ENCODE data around the gene USP12.
"Not testable (repeated sequence)": the region's sequence is repeated elsewhere in the genome, so short reads cannot be mapped to it uniquely, and the experiment has no call there.

The USP12 gene

GRCh38 chr13:27130223-27130978 lies 41.2 kb downstream of the USP12 start:
- H3K27me3 ChIP-seq (ENCODE audit: control insufficient read depth, insufficient read depth, low read length) = no peaks in the 10 kb centered on the region
- no peaks in the 10 kb centered on the region for H3K36me3 ChIP-seq (ENCODE audit: insufficient read depth, low read length)
- H3K9me3 ChIP-seq (replicated peaks; ENCODE audit: low read length) = peaks cover 4% of the 10 kb centered on the region
- H3K4me1 ChIP-seq (ENCODE audit: control insufficient read depth, insufficient read depth, low read length) = peaks cover 46% of the 10 kb centered on the region
- no peak overlapping the region for H3K9ac ChIP-seq (ENCODE audit: low read depth, low read length)
- H3K4me3 ChIP-seq (ENCODE audit: low read length) = peak overlapping the region; percentile 15
- H3K4me2 ChIP-seq (ENCODE audit: low read length) = peak overlapping the region; percentile 65

- Histone ChIP-seq H3K27me3 (ENCODE audit: control insufficient read depth, insufficient read depth, low read length) (no peaks in the 10 kb centered on the region), H3K36me3 (ENCODE audit: insufficient read depth, low read length) (no peaks in the 10 kb centered on the region), H3K9me3 (replicated peaks; ENCODE audit: low read length) (peaks cover 4% of the 10 kb centered on the region), H3K4me3 (ENCODE audit: low read length) (no peak overlapping the region), H3K4me1 (ENCODE audit: control insufficient read depth, insufficient read depth, low read length) (peaks cover 46% of the 10 kb centered on the region), H3K4me2 (ENCODE audit: low read length) (peak overlapping the region; percentile 51), H3K9ac (ENCODE audit: low read depth, low read length) (no peak overlapping the region)
These were observed 42.6 kb downstream of the USP12 start for GRCh38 chr13:27128825-27129627.

- peaks cover 46% of the 10 kb centered on the region for H3K4me1 ChIP-seq (ENCODE audit: control insufficient read depth, insufficient read depth, low read length)
- no peaks in the 10 kb centered on the region for H3K36me3 ChIP-seq (ENCODE audit: insufficient read depth, low read length)
- H3K4me3 ChIP-seq (ENCODE audit: low read length) = no peak overlapping the region
- H3K27me3 ChIP-seq (ENCODE audit: control insufficient read depth, insufficient read depth, low read length) = no peaks in the 10 kb centered on the region
- H3K9ac ChIP-seq (ENCODE audit: low read depth, low read length) = no peak overlapping the region
- H3K4me2 ChIP-seq (ENCODE audit: low read length) = no peak overlapping the region
- H3K9me3 ChIP-seq (replicated peaks; ENCODE audit: low read length) = peaks cover 4% of the 10 kb centered on the region
These were observed 44.8 kb downstream of the USP12 start for GRCh38 chr13:27126859-27127258.

- Histone ChIP-seq H3K9me3 (replicated peaks; ENCODE audit: low read length) (peaks cover 4% of the 10 kb centered on the region), H3K36me3 (ENCODE audit: insufficient read depth, low read length) (no peaks in the 10 kb centered on the region), H3K4me3 (ENCODE audit: low read length) (no peak overlapping the region), H3K9ac (ENCODE audit: low read depth, low read length) (no peak overlapping the region), H3K27me3 (ENCODE audit: control insufficient read depth, insufficient read depth, low read length) (no peaks in the 10 kb centered on the region), H3K4me1 (ENCODE audit: control insufficient read depth, insufficient read depth, low read length) (peaks cover 43% of the 10 kb centered on the region), H3K4me2 (ENCODE audit: low read length) (no peak overlapping the region)
These were observed 46.0 kb downstream of the USP12 start for GRCh38 chr13:27125357-27126282.

- peaks cover 45% of the 10 kb centered on the region for H3K4me1 ChIP-seq (ENCODE audit: control insufficient read depth, insufficient read depth, low read length)
- H3K9ac ChIP-seq (ENCODE audit: low read depth, low read length) = no peak overlapping the region
- H3K36me3 ChIP-seq (ENCODE audit: insufficient read depth, low read length) = no peaks in the 10 kb centered on the region
- H3K4me3 ChIP-seq (ENCODE audit: low read length) = no peak overlapping the region
- no peak overlapping the region for H3K4me2 ChIP-seq (ENCODE audit: low read length)
- no peaks in the 10 kb centered on the region for H3K27me3 ChIP-seq (ENCODE audit: control insufficient read depth, insufficient read depth, low read length)
- no peaks in the 10 kb centered on the region for H3K9me3 ChIP-seq (replicated peaks; ENCODE audit: low read length)
These were observed 47.0 kb downstream of the USP12 start for GRCh38 chr13:27124571-27124970.

- H3K4me3 ChIP-seq (ENCODE audit: low read length); H3K9ac ChIP-seq (ENCODE audit: low read depth, low read length); H3K4me2 ChIP-seq (ENCODE audit: low read length); H3K9me3 ChIP-seq (replicated peaks; ENCODE audit: low read length); H3K27me3 ChIP-seq (ENCODE audit: control insufficient read depth, insufficient read depth, low read length); H3K36me3 ChIP-seq (ENCODE audit: insufficient read depth, low read length): not testable (repeated sequence)
- H3K4me1 ChIP-seq (ENCODE audit: control insufficient read depth, insufficient read depth, low read length) = peaks cover 35% of the 10 kb centered on the region
These were observed 48.2 kb downstream of the USP12 start for GRCh38 chr13:27123445-27123844.

GRCh38 chr13:27122036-27122435 lies 49.6 kb downstream of the USP12 start:
- Histone ChIP-seq H3K9ac (ENCODE audit: low read depth, low read length) (no peak overlapping the region), H3K36me3 (ENCODE audit: insufficient read depth, low read length) (no peaks in the 10 kb centered on the region), H3K4me2 (ENCODE audit: low read length) (no peak overlapping the region), H3K9me3 (replicated peaks; ENCODE audit: low read length) (no peaks in the 10 kb centered on the region), H3K27me3 (ENCODE audit: control insufficient read depth, insufficient read depth, low read length) (no peaks in the 10 kb centered on the region), H3K4me3 (ENCODE audit: low read length) (no peak overlapping the region), H3K4me1 (ENCODE audit: control insufficient read depth, insufficient read depth, low read length) (peaks cover 29% of the 10 kb centered on the region)

GRCh38 chr13:27120811-27121210 lies 50.8 kb downstream of the USP12 start:
- peak overlapping the region; percentile 11 for H3K9ac ChIP-seq (ENCODE audit: low read depth, low read length)
- H3K4me1 ChIP-seq (ENCODE audit: control insufficient read depth, insufficient read depth, low read length) = peaks cover 34% of the 10 kb centered on the region
- H3K4me3 ChIP-seq (ENCODE audit: low read length) = no peak overlapping the region
- H3K4me2 ChIP-seq (ENCODE audit: low read length) = peak overlapping the region; percentile 73
- no peaks in the 10 kb centered on the region for H3K9me3 ChIP-seq (replicated peaks; ENCODE audit: low read length)
- H3K36me3 ChIP-seq (ENCODE audit: insufficient read depth, low read length) = peaks cover under 1% of the 10 kb centered on the region
- H3K27me3 ChIP-seq (ENCODE audit: control insufficient read depth, insufficient read depth, low read length) = no peaks in the 10 kb centered on the region

GRCh38 chr13:27120011-27120410 lies 51.6 kb downstream of the USP12 start:
- Histone ChIP-seq H3K9me3 (replicated peaks; ENCODE audit: low read length) (no peaks in the 10 kb centered on the region), H3K36me3 (ENCODE audit: insufficient read depth, low read length) (peaks cover 7% of the 10 kb centered on the region), H3K4me2 (ENCODE audit: low read length) (no peak overlapping the region), H3K9ac (ENCODE audit: low read depth, low read length) (no peak overlapping the region), H3K27me3 (ENCODE audit: control insufficient read depth, insufficient read depth, low read length) (no peaks in the 10 kb centered on the region), H3K4me1 (ENCODE audit: control insufficient read depth, insufficient read depth, low read length) (peaks cover 34% of the 10 kb centered on the region), H3K4me3 (ENCODE audit: low read length) (no peak overlapping the region)

GRCh38 chr13:27118428-27119054 lies 53.1 kb downstream of the USP12 start:
- H3K36me3 ChIP-seq (ENCODE audit: insufficient read depth, low read length) = peaks cover 10% of the 10 kb centered on the region
- no peak overlapping the region for H3K4me2 ChIP-seq (ENCODE audit: low read length)
- H3K27me3 ChIP-seq (ENCODE audit: control insufficient read depth, insufficient read depth, low read length) = no peaks in the 10 kb centered on the region
- peaks cover 34% of the 10 kb centered on the region for H3K4me1 ChIP-seq (ENCODE audit: control insufficient read depth, insufficient read depth, low read length)
- H3K9ac ChIP-seq (ENCODE audit: low read depth, low read length) = no peak overlapping the region
- H3K9me3 ChIP-seq (replicated peaks; ENCODE audit: low read length) = no peaks in the 10 kb centered on the region
- no peak overlapping the region for H3K4me3 ChIP-seq (ENCODE audit: low read length)

GRCh38 chr13:27117952-27118351 lies 53.7 kb downstream of the USP12 start:
- peaks cover 10% of the 10 kb centered on the region for H3K36me3 ChIP-seq (ENCODE audit: insufficient read depth, low read length)
- H3K4me3 ChIP-seq (ENCODE audit: low read length) = no peak overlapping the region
- H3K4me1 ChIP-seq (ENCODE audit: control insufficient read depth, insufficient read depth, low read length) = peaks cover 34% of the 10 kb centered on the region
- H3K9ac ChIP-seq (ENCODE audit: low read depth, low read length) = no peak overlapping the region
- no peaks in the 10 kb centered on the region for H3K27me3 ChIP-seq (ENCODE audit: control insufficient read depth, insufficient read depth, low read length)
- H3K9me3 ChIP-seq (replicated peaks; ENCODE audit: low read length) = no peaks in the 10 kb centered on the region
- H3K4me2 ChIP-seq (ENCODE audit: low read length) = no peak overlapping the region

Measured in skeletal muscle satellite cell (primary cell).